Endothelial cell (in vitro differentiated cells): ENCODE data around the gene STRN4. TPM values are rescaled to one million over a fixed set of nuclear protein-coding genes. Genes with fewer than 3 reads are reported as not detected.
"Not testable (repeated sequence)": the region's sequence is repeated elsewhere in the genome, so short reads cannot be mapped to it uniquely, and the experiment has no call there.

Experiments used
- DNase-seq: peaks from one replicate; pipeline ENCODE4 v3.0.0; 2021; ENCODE audit warnings: low spot score
- H3K27ac Mint-ChIP-seq: one replicate; pipeline ENCODE4 v1.8.0; 2021; ENCODE audit warnings: mixed read lengths, inconsistent platforms; ENCODE audit not compliant: unreplicated experiment
- H3K27me3 Mint-ChIP-seq: one replicate; pipeline ENCODE4 v1.8.0; 2021; ENCODE audit warnings: mild to moderate bottlenecking, moderate library complexity, mixed read lengths, inconsistent platforms; ENCODE audit not compliant: unreplicated experiment
- H3K36me3 Mint-ChIP-seq: one replicate; pipeline ENCODE4 v1.8.0; 2021; ENCODE audit warnings: mild to moderate bottlenecking, low read depth, mixed read lengths, inconsistent platforms; ENCODE audit not compliant: unreplicated experiment
- H3K4me1 Mint-ChIP-seq: one replicate; pipeline ENCODE4 v1.8.0; 2021; ENCODE audit warnings: mild to moderate bottlenecking, mixed read lengths, inconsistent platforms; ENCODE audit not compliant: unreplicated experiment
- H3K4me3 Mint-ChIP-seq: one replicate; pipeline ENCODE4 v1.8.0; 2021; ENCODE audit warnings: mild to moderate bottlenecking, mixed read lengths, inconsistent platforms; ENCODE audit not compliant: unreplicated experiment
- H3K9me3 Mint-ChIP-seq: one replicate; pipeline ENCODE4 v1.8.0; 2021; ENCODE audit warnings: mixed read lengths, inconsistent platforms; ENCODE audit not compliant: unreplicated experiment
- total RNA-seq: library from RNA; stranded (reverse); fragmentation: NEBNext Ultra II Directional; extraction: Animal tissue kit (Norgen Biotek cat#: 25700); gene quantifications from one replicate; pipeline ENCODE4 v1.2.1, GENCODE V29; 2021; ENCODE audit not compliant: unreplicated experiment
- TF ChIP-seq, protein P1 (sequence below): fragments of 200-600 bp; sonication (generic); IDR thresholded peaks from one replicate; pipeline ENCODE4 v1.5.0; 2021; ENCODE audit warnings: antibody characterized with exemption; ENCODE audit not compliant: unreplicated experiment

STRN4 gene
- total RNA-seq, 1 donor from 2014 or later, result 111 TPM

GRCh38 chr19:46776927-46777911 lies 31.0 kb upstream of the STRN4 start:
- no peak for DNase-seq
- Mint-ChIP-seq H3K36me3 (peaks cover 35% of the 10 kb centered on the region), H3K4me3 (no peak overlapping the region), H3K27ac (no peak overlapping the region), H3K27me3 (no peaks in the 10 kb centered on the region), H3K9me3 (no peaks in the 10 kb centered on the region), H3K4me1 (peaks cover 2% of the 10 kb centered on the region)
- TF ChIP-seq, protein P1, sequence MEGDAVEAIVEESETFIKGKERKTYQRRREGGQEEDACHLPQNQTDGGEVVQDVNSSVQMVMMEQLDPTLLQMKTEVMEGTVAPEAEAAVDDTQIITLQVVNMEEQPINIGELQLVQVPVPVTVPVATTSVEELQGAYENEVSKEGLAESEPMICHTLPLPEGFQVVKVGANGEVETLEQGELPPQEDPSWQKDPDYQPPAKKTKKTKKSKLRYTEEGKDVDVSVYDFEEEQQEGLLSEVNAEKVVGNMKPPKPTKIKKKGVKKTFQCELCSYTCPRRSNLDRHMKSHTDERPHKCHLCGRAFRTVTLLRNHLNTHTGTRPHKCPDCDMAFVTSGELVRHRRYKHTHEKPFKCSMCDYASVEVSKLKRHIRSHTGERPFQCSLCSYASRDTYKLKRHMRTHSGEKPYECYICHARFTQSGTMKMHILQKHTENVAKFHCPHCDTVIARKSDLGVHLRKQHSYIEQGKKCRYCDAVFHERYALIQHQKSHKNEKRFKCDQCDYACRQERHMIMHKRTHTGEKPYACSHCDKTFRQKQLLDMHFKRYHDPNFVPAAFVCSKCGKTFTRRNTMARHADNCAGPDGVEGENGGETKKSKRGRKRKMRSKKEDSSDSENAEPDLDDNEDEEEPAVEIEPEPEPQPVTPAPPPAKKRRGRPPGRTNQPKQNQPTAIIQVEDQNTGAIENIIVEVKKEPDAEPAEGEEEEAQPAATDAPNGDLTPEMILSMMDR, result no peak

- no peak for DNase-seq
- Mint-ChIP-seq H3K27me3 (peaks cover 2% of the 10 kb centered on the region), H3K27ac (no peak overlapping the region), H3K9me3 (no peaks in the 10 kb centered on the region), H3K4me1 (peaks cover 2% of the 10 kb centered on the region), H3K36me3 (peaks cover 27% of the 10 kb centered on the region), H3K4me3 (no peak overlapping the region)
- TF ChIP-seq, protein P1, result no peak
Measured at GRCh38 chr19:46775642-46776258, 29.5 kb upstream of the STRN4 start.

DNA sequence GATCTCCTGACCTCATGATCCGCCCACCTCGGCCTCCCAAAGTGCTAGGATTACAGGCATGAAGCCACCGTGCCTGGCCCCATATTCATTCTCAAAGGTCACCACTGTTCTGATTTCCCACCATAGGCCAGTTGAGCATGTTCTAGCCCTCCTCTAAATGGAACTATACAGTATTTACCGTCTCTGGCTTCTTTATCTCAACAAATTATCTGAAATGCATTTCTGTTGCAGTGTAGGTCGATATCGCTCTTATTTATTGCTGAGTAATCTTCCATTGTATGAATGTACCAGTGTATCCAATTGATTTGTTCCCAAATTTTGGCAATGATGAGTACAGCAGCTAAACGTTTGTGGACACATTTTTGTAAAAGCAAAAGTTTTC lies 26.8 kb upstream of the STRN4 start:
- DNase-seq, result no peak
- TF ChIP-seq, protein P1, result no peak
- H3K27me3 Mint-ChIP-seq, result peaks cover 3% of the 10 kb centered on the region
- peaks cover 25% of the 10 kb centered on the region for H3K36me3 Mint-ChIP-seq
- H3K27ac Mint-ChIP-seq, result no peak overlapping the region
- H3K9me3 Mint-ChIP-seq, result no peaks in the 10 kb centered on the region
- peaks cover 2% of the 10 kb centered on the region for H3K4me1 Mint-ChIP-seq
- no peak overlapping the region for H3K4me3 Mint-ChIP-seq

- Mint-ChIP-seq H3K4me3 (no peak overlapping the region), H3K27ac (no peak overlapping the region), H3K27me3 (peaks cover 3% of the 10 kb centered on the region), H3K4me1 (no peaks in the 10 kb centered on the region), H3K9me3 (no peaks in the 10 kb centered on the region), H3K36me3 (peaks cover 21% of the 10 kb centered on the region)
- no peak for DNase-seq
- TF ChIP-seq, protein P1, result no peak
Measured at GRCh38 chr19:46772170-46773017, 26.1 kb upstream of the STRN4 start.

DNA sequence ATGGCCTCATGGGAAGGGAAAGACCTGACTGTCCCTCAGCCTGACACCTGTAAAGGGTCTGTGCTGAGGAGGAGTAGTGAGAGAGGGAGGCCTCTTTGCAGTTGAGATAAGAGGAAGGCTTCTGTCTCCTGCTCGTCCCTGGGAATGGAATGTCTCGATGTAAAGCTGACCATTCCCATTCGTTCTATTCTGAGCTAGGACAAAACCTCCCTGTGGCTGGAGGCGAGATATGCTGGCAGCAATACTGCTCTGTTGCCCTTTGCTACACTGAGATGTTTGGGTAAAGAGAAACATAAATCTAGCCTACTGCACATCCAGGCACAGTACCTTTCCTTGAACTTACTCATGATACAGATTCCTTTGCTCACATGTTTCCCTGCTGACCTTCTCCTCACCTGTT lies 22.5 kb upstream of the STRN4 start:
- H3K4me3 Mint-ChIP-seq, H3K27me3 Mint-ChIP-seq, H3K4me1 Mint-ChIP-seq, H3K27ac Mint-ChIP-seq, DNase-seq, H3K36me3 Mint-ChIP-seq, H3K9me3 Mint-ChIP-seq: not testable (repeated sequence)
